Lower leg skin (tissue), 3 donors: ENCODE data around the gene SRP54.

Experiments used
- POLR2A ChIP-seq, 2 donors: fragments of 450-650 bp; IDR thresholded peaks; one replicate each; pipeline ENCODE4 v1.6.1; 2016 to 2017; ENCODE audit warnings: antibody characterized with exemption in 2 of 2, mild to moderate bottlenecking in 1 of 2, moderate library complexity in 1 of 2
- TF ChIP-seq, protein P1 (sequence below), 3 donors: fragments of 450-650 bp; IDR thresholded peaks; one replicate each; pipeline ENCODE4 v1.5.1; 2016; ENCODE audit warnings: antibody characterized with exemption in 3 of 3, mild to moderate bottlenecking in 3 of 3, moderate library complexity in 2 of 3

DNA sequence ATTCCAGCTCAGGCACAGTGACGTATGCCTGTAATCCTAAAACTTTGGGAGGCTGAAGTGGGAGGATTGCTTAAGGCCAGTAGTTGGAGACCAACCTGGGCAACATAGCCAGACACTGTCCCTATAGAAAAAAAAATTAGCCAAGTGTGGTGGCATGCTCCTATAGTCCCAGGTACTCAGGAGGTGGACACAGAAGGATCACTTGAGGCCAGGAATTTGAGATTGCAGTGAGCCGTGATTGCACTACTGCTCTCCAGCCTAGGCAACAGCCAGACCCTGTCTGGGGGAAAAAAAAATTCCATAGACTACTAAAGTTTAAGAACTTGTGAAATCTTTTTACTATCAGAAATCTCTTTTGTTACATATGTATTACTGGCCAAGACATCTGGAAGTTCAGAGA, 69.8 kb downstream of the SRP54 start:
- no peak for TF ChIP-seq POLR2A (IDR thresholded peaks at IDR 0.05)
- TF ChIP-seq, protein P1, sequence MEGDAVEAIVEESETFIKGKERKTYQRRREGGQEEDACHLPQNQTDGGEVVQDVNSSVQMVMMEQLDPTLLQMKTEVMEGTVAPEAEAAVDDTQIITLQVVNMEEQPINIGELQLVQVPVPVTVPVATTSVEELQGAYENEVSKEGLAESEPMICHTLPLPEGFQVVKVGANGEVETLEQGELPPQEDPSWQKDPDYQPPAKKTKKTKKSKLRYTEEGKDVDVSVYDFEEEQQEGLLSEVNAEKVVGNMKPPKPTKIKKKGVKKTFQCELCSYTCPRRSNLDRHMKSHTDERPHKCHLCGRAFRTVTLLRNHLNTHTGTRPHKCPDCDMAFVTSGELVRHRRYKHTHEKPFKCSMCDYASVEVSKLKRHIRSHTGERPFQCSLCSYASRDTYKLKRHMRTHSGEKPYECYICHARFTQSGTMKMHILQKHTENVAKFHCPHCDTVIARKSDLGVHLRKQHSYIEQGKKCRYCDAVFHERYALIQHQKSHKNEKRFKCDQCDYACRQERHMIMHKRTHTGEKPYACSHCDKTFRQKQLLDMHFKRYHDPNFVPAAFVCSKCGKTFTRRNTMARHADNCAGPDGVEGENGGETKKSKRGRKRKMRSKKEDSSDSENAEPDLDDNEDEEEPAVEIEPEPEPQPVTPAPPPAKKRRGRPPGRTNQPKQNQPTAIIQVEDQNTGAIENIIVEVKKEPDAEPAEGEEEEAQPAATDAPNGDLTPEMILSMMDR (IDR thresholded peaks at IDR 0.05): no peak
